Measurements from ENCODE around the gene SLC22A7. TPM values are rescaled to one million over a fixed set of nuclear protein-coding genes. Genes with fewer than 3 reads are reported as not detected.

Gene SLC22A7
- total RNA-seq, 2 donors from 2014 or later, result not detected

- WGBS, 2 experiments (ENCODE audit: insufficient coverage in 1 of 2, insufficient read length in 1 of 2), result 84 to 86% methylated on average over 6 to 12 of the region's 12 CpGs
- TF ChIP-seq, protein P1, sequence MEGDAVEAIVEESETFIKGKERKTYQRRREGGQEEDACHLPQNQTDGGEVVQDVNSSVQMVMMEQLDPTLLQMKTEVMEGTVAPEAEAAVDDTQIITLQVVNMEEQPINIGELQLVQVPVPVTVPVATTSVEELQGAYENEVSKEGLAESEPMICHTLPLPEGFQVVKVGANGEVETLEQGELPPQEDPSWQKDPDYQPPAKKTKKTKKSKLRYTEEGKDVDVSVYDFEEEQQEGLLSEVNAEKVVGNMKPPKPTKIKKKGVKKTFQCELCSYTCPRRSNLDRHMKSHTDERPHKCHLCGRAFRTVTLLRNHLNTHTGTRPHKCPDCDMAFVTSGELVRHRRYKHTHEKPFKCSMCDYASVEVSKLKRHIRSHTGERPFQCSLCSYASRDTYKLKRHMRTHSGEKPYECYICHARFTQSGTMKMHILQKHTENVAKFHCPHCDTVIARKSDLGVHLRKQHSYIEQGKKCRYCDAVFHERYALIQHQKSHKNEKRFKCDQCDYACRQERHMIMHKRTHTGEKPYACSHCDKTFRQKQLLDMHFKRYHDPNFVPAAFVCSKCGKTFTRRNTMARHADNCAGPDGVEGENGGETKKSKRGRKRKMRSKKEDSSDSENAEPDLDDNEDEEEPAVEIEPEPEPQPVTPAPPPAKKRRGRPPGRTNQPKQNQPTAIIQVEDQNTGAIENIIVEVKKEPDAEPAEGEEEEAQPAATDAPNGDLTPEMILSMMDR (conservative IDR thresholded peaks at IDR 0.05), result no peak
- H3K27ac Mint-ChIP-seq, result no peak overlapping the region
- no peaks in the 10 kb centered on the region for H3K36me3 Mint-ChIP-seq (ENCODE audit: low read depth)
- Histone ChIP-seq H3K27me3 (ENCODE audit: control insufficient read depth, insufficient read depth, low read length, poor library complexity, severe bottlenecking) (no peaks in the 10 kb centered on the region), H3K4me3 (ENCODE audit: low read length) (no peak overlapping the region), H3K9me3 (ENCODE audit: control insufficient read depth, low read length) (no peaks in the 10 kb centered on the region), H3K36me3 (ENCODE audit: control insufficient read depth, insufficient read depth, low read length) (no peaks in the 10 kb centered on the region), H3K9ac (ENCODE audit: extremely low read depth, low read length, poor library complexity, severe bottlenecking) (no peak overlapping the region), H3K27ac (ENCODE audit: low read depth, low read length) (no peak overlapping the region), H3K4me1 (ENCODE audit: control insufficient read depth, insufficient read depth, low read length) (peaks cover 3% of the 10 kb centered on the region)
- no peak for DNase-seq
- H3K4me3 Mint-ChIP-seq, result no peak overlapping the region
- peaks cover 8% of the 10 kb centered on the region for H3K27me3 Mint-ChIP-seq (ENCODE audit: insufficient read depth)
- H3K4me1 Mint-ChIP-seq, result peaks cover 3% of the 10 kb centered on the region
- H3K9me3 Mint-ChIP-seq, result no peaks in the 10 kb centered on the region
Observed at GRCh38 chr6:43298565-43299337, 691 bp downstream of the SLC22A7 start.

DNA sequence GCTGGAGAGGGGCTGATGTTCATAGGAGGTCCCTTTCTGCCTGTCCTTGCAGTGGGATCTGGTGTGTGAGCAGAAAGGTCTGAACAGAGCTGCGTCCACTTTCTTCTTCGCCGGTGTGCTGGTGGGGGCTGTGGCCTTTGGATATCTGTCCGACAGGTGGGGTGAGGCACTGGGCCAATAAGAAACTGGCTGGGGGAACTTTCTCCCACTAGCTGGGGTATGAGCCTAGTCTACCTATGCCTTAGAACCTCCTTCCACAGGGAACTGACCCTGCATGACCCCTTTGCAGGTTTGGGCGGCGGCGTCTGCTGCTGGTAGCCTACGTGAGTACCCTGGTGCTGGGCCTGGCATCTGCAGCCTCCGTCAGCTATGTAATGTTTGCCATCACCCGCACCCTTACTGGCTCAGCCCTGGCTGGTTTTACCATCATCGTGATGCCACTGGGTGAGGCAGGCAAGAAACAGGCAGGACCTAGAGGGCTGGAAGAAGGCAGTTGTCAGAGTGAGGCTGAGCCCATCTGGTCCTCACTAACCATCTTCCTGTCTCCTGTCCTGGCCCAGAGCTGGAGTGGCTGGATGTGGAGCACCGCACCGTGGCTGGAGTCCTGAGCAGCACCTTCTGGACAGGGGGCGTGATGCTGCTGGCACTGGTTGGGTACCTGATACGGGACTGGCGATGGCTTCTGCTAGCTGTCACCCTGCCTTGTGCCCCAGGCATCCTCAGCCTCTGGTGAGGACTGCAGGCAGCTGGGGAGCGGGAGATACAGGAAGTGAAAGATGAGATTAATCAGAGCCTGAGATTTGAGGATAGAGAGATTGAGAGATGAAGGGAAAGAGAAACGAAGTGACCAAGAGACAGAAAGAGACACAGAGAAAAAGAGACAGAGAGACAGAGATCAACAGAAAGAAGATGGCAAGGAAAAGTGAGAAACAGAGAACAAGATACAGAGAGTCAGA lies 1.6 kb downstream of the SLC22A7 start:
- no peaks in the 10 kb centered on the region for H3K9me3 ChIP-seq (ENCODE audit: control insufficient read depth, low read length)
- Mint-ChIP-seq H3K27ac (no peak overlapping the region), H3K9me3 (no peaks in the 10 kb centered on the region), H3K4me1 (peaks cover 3% of the 10 kb centered on the region), H3K36me3 (ENCODE audit: low read depth) (no peaks in the 10 kb centered on the region), H3K4me3 (no peak overlapping the region), H3K27me3 (ENCODE audit: insufficient read depth) (peaks cover 8% of the 10 kb centered on the region)
- TF ChIP-seq, protein P1 (conservative IDR thresholded peaks at IDR 0.05), result no peak
- DNase-seq, result no peak
- H3K27ac ChIP-seq (ENCODE audit: low read depth, low read length), result no peak overlapping the region
- no peak overlapping the region for H3K4me3 ChIP-seq (ENCODE audit: low read length)
- H3K27me3 ChIP-seq (ENCODE audit: control insufficient read depth, insufficient read depth, low read length, poor library complexity, severe bottlenecking), result no peaks in the 10 kb centered on the region
- 92 to 98% methylated on average over 8 to 18 of the region's 18 CpGs for WGBS, 2 experiments (ENCODE audit: insufficient coverage in 1 of 2, insufficient read length in 1 of 2)
- H3K4me1 ChIP-seq (ENCODE audit: control insufficient read depth, insufficient read depth, low read length), result peaks cover 3% of the 10 kb centered on the region
- H3K9ac ChIP-seq (ENCODE audit: extremely low read depth, low read length, poor library complexity, severe bottlenecking), result no peak overlapping the region
- no peaks in the 10 kb centered on the region for H3K36me3 ChIP-seq (ENCODE audit: control insufficient read depth, insufficient read depth, low read length)

DNA sequence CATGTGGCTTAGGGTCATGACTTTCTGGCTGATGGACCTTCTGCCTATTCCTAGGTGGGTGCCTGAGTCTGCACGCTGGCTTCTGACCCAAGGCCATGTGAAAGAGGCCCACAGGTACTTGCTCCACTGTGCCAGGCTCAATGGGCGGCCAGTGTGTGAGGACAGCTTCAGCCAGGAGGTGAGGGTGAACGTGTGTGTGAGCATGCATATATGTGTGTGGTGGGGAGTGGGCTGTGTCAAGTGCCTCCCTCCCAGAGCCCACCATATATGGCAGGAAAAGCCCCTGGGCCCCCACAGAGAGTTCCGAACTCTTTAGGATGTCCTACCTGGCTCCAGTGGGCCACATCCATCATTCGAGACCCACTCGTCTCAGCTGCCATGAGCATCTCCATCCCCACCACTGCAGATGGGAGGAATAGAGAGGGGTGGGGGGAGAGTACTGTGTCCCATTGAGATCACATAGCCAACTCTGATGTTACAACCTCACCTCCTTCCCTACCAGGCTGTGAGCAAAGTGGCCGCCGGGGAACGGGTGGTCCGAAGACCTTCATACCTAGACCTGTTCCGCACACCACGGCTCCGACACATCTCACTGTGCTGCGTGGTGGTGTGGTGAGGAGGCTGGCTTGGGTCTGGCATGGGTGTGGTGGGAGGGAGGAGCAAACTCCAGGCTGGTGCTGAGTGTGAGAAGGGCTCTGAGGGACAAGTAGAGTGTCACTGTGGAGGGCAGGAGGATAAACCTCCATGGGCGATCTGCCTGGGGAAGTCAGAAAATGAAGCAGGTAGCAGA lies 3.2 kb downstream of the SLC22A7 start:
- Mint-ChIP-seq H3K36me3 (ENCODE audit: low read depth) (no peaks in the 10 kb centered on the region), H3K4me3 (no peak overlapping the region), H3K27me3 (ENCODE audit: insufficient read depth) (peaks cover 8% of the 10 kb centered on the region), H3K4me1 (peaks cover 3% of the 10 kb centered on the region), H3K9me3 (no peaks in the 10 kb centered on the region), H3K27ac (no peak overlapping the region)
- H3K27me3 ChIP-seq (ENCODE audit: control insufficient read depth, insufficient read depth, low read length, poor library complexity, severe bottlenecking), result no peaks in the 10 kb centered on the region
- peaks cover 3% of the 10 kb centered on the region for H3K4me1 ChIP-seq (ENCODE audit: control insufficient read depth, insufficient read depth, low read length)
- no peak for DNase-seq
- H3K9ac ChIP-seq (ENCODE audit: extremely low read depth, low read length, poor library complexity, severe bottlenecking), result no peak overlapping the region
- no peak overlapping the region for H3K27ac ChIP-seq (ENCODE audit: low read depth, low read length)
- H3K4me3 ChIP-seq (ENCODE audit: low read length), result no peak overlapping the region
- no peaks in the 10 kb centered on the region for H3K9me3 ChIP-seq (ENCODE audit: control insufficient read depth, low read length)
- no peaks in the 10 kb centered on the region for H3K36me3 ChIP-seq (ENCODE audit: control insufficient read depth, insufficient read depth, low read length)
- 91 to 93% methylated on average over 2 to 14 of the region's 15 CpGs for WGBS, 2 experiments (ENCODE audit: insufficient coverage in 1 of 2, insufficient read length in 1 of 2)
- TF ChIP-seq, protein P1 (conservative IDR thresholded peaks at IDR 0.05), result no peak

Data from endodermal cell (in vitro differentiated cells).